Caco-2 (cell line): ENCODE results near the gene GRM4. TPM values are rescaled to one million over a fixed set of nuclear protein-coding genes. Genes with fewer than 3 reads are reported as not detected.

Source experiments
- BruUV-seq: library from RNA; stranded (reverse); fragments of 400-500 nt; replicated peaks from 2 replicates; lab custom pipeline; 2021; lab: Mats Ljungman, UMichigan
- CTCF ChIA-PET: fragments of 300-600 bp; sonication (Branson Sonifier 250); formaldehyde crosslinking; loops from one replicate; lab custom pipeline; 2022; ENCODE audit warnings: antibody characterized with exemption; lab: Charles Lee
- POLR2A ChIA-PET: fragments of 300-600 bp; sonication (Branson Sonifier 250); formaldehyde crosslinking; loops from one replicate; lab custom pipeline; 2022; ENCODE audit warnings: antibody characterized with exemption; lab: Charles Lee
- DNase-seq, 2 experiments: peaks; one replicate each; pipeline versions ENCODE4 v3.0.0 to v3.0.0-alpha.2; 2020 to 2022
- H3K27me3 ChIP-seq: replicated peaks from 2 replicates; pipeline ENCODE4 v1.6.0; 2011; ENCODE audit warnings: low read length; ENCODE audit not compliant: control insufficient read depth, insufficient read depth
- H3K36me3 ChIP-seq: 2 replicates; pipeline ENCODE4 v1.5.1; 2011; ENCODE audit warnings: low read length; ENCODE audit not compliant: control insufficient read depth, insufficient read depth
- H3K4me1 ChIP-seq: fragments of 250-450 bp; sonication (Bioruptor Pico); 2 replicates; pipeline ENCODE4 v1.5.1; 2020; ENCODE audit warnings: mild to moderate bottlenecking
- H3K4me3 ChIP-seq: 2 replicates; pipeline ENCODE4 v1.5.1; 2011; ENCODE audit warnings: low read depth, mild to moderate bottlenecking, control low read depth, low read length
- H3K9me3 ChIP-seq: fragments of 250-450 bp; sonication (Bioruptor Pico); 2 replicates; pipeline ENCODE4 v1.5.1; 2020; ENCODE audit warnings: mild to moderate bottlenecking, moderate library complexity
- H3K27ac Mint-ChIP-seq: one replicate; pipeline ENCODE4 v1.8.0; 2022; ENCODE audit warnings: mixed read lengths; ENCODE audit not compliant: unreplicated experiment
- H3K27me3 Mint-ChIP-seq: one replicate; pipeline ENCODE4 v1.8.0; 2022; ENCODE audit warnings: mixed read lengths; ENCODE audit not compliant: insufficient read depth, unreplicated experiment
- H3K36me3 Mint-ChIP-seq: one replicate; pipeline ENCODE4 v1.8.0; 2022; ENCODE audit warnings: mild to moderate bottlenecking, mixed read lengths; ENCODE audit not compliant: insufficient read depth, unreplicated experiment
- H3K4me1 Mint-ChIP-seq: one replicate; pipeline ENCODE4 v1.8.0; 2022; ENCODE audit warnings: low read depth, mixed read lengths; ENCODE audit not compliant: unreplicated experiment
- H3K4me3 Mint-ChIP-seq: one replicate; pipeline ENCODE4 v1.8.0; 2022; ENCODE audit warnings: mild to moderate bottlenecking, moderate library complexity, mixed read lengths; ENCODE audit not compliant: unreplicated experiment
- H3K9me3 Mint-ChIP-seq: one replicate; pipeline ENCODE4 v1.8.0; 2022; ENCODE audit warnings: mixed read lengths; ENCODE audit not compliant: unreplicated experiment
- CTCF ChIP-seq, 2 experiments: fragments of 200-600 bp in 1 of 2; IDR thresholded peaks; 1 replicate in 1 of 2; 2 replicates in 1 of 2; pipeline versions ENCODE4 v1.5.1 to v1.8.0; 2011 to 2022; ENCODE audit warnings: antibody characterized with exemption in 1 of 2, control low read depth in 1 of 2, inconsistent platforms in 1 of 2, low read depth in 1 of 2, low read length in 1 of 2, mild to moderate bottlenecking in 1 of 2, moderate library complexity in 1 of 2; ENCODE audit not compliant: insufficient read depth in 1 of 2, severe bottlenecking in 1 of 2, unreplicated experiment in 1 of 2
- intact Hi-C: fragments of 100-400 bp; cut with micrococcal nuclease; formaldehyde crosslinking; loops from one replicate; pipeline ENCODE4 v1.10.0; 2022; ENCODE audit not compliant: unreplicated experiment
- total RNA-seq: library from RNA; stranded (reverse); gene quantifications from 2 replicates; pipeline ENCODE4 v1.2.3, GENCODE V29; 2022

Gene GRM4
- total RNA-seq, 1 experiment from 2014 or later: 0.09 TPM

GRCh38 chr6:34047913-34048867 lies 97.7 kb downstream of the GRM4 start:
- H3K36me3 ChIP-seq: no peaks in the 10 kb centered on the region
- TF ChIP-seq CTCF (IDR thresholded peaks at IDR 0.05; ENCODE audit: insufficient read depth in 1 of 2, low read depth in 1 of 2, low read length in 1 of 2, severe bottlenecking in 1 of 2, unreplicated experiment in 1 of 2): no peak
- H3K36me3 Mint-ChIP-seq: peaks cover 5% of the 10 kb centered on the region
- no TSS peak for BruUV-seq
- peaks cover 14% of the 10 kb centered on the region for H3K27me3 Mint-ChIP-seq
- no peak for DNase-seq
- H3K27ac Mint-ChIP-seq: no peak overlapping the region
- no peaks in the 10 kb centered on the region for H3K4me1 ChIP-seq
- POLR2A ChIA-PET: no interaction called here
- no peaks in the 10 kb centered on the region for H3K9me3 ChIP-seq
- H3K9me3 Mint-ChIP-seq: no peaks in the 10 kb centered on the region
- intact Hi-C loops: no loop called here
- H3K4me3 Mint-ChIP-seq: no peak overlapping the region
- H3K4me1 Mint-ChIP-seq: no peaks in the 10 kb centered on the region
- CTCF ChIA-PET: no interaction called here
- no peaks in the 10 kb centered on the region; the same call in 1 of the 2 replicates for H3K27me3 ChIP-seq
- no peak overlapping the region for H3K4me3 ChIP-seq

GRCh38 chr6:34046617-34047016 lies 99.3 kb downstream of the GRM4 start:
- Mint-ChIP-seq H3K9me3 (no peaks in the 10 kb centered on the region), H3K4me3 (no peak overlapping the region), H3K36me3 (peaks cover 5% of the 10 kb centered on the region), H3K27me3 (peaks cover 12% of the 10 kb centered on the region), H3K27ac (no peak overlapping the region), H3K4me1 (no peaks in the 10 kb centered on the region)
- no peak overlapping the region for H3K4me3 ChIP-seq
- BruUV-seq: no TSS peak
- H3K27me3 ChIP-seq: no peaks in the 10 kb centered on the region; the same call in 1 of the 2 replicates
- H3K4me1 ChIP-seq: no peaks in the 10 kb centered on the region
- ChIA-PET POLR2A (no interaction called here), CTCF (no interaction called here)
- no peak for DNase-seq
- intact Hi-C loops: no loop called here
- H3K9me3 ChIP-seq: no peaks in the 10 kb centered on the region
- no peaks in the 10 kb centered on the region for H3K36me3 ChIP-seq
- TF ChIP-seq CTCF (IDR thresholded peaks at IDR 0.05; ENCODE audit: insufficient read depth in 1 of 2, low read depth in 1 of 2, low read length in 1 of 2, severe bottlenecking in 1 of 2, unreplicated experiment in 1 of 2): no peak

- no peaks in the 10 kb centered on the region; the same call in 1 of the 2 replicates for H3K27me3 ChIP-seq
- Mint-ChIP-seq H3K36me3 (peaks cover 5% of the 10 kb centered on the region), H3K27ac (no peak overlapping the region), H3K27me3 (peaks cover 12% of the 10 kb centered on the region), H3K9me3 (no peaks in the 10 kb centered on the region), H3K4me3 (no peak overlapping the region), H3K4me1 (no peaks in the 10 kb centered on the region)
- H3K36me3 ChIP-seq: no peaks in the 10 kb centered on the region
- H3K9me3 ChIP-seq: no peaks in the 10 kb centered on the region
- DNase-seq: no peak
- no TSS peak for BruUV-seq
- ChIA-PET POLR2A (no interaction called here), CTCF (no interaction called here)
- intact Hi-C loops: no loop called here
- no peak overlapping the region for H3K4me3 ChIP-seq
- H3K4me1 ChIP-seq: no peaks in the 10 kb centered on the region
- TF ChIP-seq CTCF (IDR thresholded peaks at IDR 0.05; ENCODE audit: insufficient read depth in 1 of 2, low read depth in 1 of 2, low read length in 1 of 2, severe bottlenecking in 1 of 2, unreplicated experiment in 1 of 2): no peak
Observed at GRCh38 chr6:34045771-34046170, 100.1 kb downstream of the GRM4 start.
